ENCODE measurements around the gene TRPM8. TPM values are rescaled to one million over a fixed set of nuclear protein-coding genes. Genes with fewer than 3 reads are reported as not detected.

Gene TRPM8
- total and polyA plus RNA-seq, 8 donors = not detected

DNA sequence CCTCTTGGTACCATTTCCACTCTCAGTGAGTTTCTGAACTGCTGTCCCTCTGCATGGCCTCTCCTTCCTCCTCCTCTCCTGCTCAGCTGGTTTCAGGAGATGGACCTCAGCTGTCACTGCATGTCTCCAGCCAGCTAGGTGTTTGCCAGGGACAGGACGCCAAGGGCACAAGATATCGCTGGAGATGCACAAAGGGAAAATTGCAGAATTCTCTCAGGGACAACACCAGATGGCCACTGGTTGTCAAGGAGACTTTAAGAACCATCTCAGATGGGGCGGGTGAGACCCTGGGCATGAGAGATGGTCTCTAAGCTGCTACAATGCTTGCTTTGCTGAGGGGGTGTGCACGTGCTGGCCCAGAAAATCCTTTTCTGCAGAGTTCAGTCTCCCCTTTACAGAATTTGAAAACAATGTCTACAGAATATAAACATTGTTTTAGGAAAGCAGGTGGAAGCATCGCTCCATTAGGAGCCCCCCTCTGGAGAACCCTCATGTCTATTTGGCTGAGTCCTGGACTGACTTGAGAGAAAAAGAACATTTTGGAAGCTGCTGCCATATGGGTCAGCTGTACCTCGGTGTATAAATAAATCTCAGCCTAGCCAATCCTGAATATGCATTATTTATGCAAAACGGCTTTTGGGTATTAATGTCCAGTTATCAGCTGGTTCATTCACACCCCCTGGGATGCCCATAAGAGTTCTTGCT is 75.5 kb downstream of the TRPM8 start:
- WGBS, 5 donors = 89 to 95% (median 93%) methylated on average over 7 of the region's 7 CpGs
- no peaks in the 10 kb centered on the region for H3K4me1 ChIP-seq
- DNase-seq = no peak
- no peak overlapping the region for H3K4me3 ChIP-seq
- H3K27me3 ChIP-seq = peaks cover 0 to 13% (median 0%) of the 10 kb centered on the region in 3 donors
- no peaks in the 10 kb centered on the region for H3K9me3 ChIP-seq
- TF ChIP-seq POLR2A (IDR thresholded peaks at IDR 0.05) (no peak), POLR2AphosphoS5 (IDR thresholded peaks at IDR 0.05) (no peak), EP300 (IDR thresholded peaks at IDR 0.05) (no peak)
- TF ChIP-seq, protein P1, sequence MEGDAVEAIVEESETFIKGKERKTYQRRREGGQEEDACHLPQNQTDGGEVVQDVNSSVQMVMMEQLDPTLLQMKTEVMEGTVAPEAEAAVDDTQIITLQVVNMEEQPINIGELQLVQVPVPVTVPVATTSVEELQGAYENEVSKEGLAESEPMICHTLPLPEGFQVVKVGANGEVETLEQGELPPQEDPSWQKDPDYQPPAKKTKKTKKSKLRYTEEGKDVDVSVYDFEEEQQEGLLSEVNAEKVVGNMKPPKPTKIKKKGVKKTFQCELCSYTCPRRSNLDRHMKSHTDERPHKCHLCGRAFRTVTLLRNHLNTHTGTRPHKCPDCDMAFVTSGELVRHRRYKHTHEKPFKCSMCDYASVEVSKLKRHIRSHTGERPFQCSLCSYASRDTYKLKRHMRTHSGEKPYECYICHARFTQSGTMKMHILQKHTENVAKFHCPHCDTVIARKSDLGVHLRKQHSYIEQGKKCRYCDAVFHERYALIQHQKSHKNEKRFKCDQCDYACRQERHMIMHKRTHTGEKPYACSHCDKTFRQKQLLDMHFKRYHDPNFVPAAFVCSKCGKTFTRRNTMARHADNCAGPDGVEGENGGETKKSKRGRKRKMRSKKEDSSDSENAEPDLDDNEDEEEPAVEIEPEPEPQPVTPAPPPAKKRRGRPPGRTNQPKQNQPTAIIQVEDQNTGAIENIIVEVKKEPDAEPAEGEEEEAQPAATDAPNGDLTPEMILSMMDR (IDR thresholded peaks at IDR 0.05) = no peak
- intact Hi-C loops (cut with DNase I; ENCODE audit: low total_unique reads) = no loop called here
- no peak overlapping the region for H3K27ac ChIP-seq
- H3K36me3 ChIP-seq = no peaks in the 10 kb centered on the region

DNA sequence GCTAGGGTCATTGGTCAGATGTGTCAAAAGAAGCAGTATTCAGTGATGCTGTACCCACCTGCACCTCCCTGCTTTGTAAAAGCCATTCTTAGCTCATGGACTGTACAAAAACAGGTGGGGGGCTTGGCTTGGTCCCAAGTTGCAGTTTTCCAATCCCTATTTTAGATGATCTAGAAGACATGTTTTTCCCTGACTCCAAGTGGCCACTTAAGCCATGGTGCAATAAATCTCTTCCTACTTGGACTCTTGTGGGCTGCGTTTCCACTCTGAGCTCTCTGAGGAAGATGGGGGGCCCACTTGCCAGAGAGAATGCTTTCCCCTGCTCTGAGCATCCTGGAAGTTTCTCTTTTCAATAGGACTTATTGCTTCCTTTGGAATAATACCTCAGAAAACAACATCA is 76.3 kb downstream of the TRPM8 start:
- H3K9me3 ChIP-seq = no peaks in the 10 kb centered on the region
- H3K4me1 ChIP-seq = no peaks in the 10 kb centered on the region
- H3K4me3 ChIP-seq = no peak overlapping the region
- 71 to 89% (median 86%) methylated on average over 1 of the region's 1 CpG for WGBS, 5 donors
- no peaks in the 10 kb centered on the region for H3K36me3 ChIP-seq
- no peak overlapping the region for H3K27ac ChIP-seq
- no peak for DNase-seq
- TF ChIP-seq, protein P1 (IDR thresholded peaks at IDR 0.05) = no peak
- TF ChIP-seq POLR2A (IDR thresholded peaks at IDR 0.05) (no peak), EP300 (IDR thresholded peaks at IDR 0.05) (no peak), POLR2AphosphoS5 (IDR thresholded peaks at IDR 0.05) (no peak)
- intact Hi-C loops (cut with DNase I; ENCODE audit: low total_unique reads) = no loop called here
- peaks cover 0 to 13% (median 0%) of the 10 kb centered on the region in 3 donors for H3K27me3 ChIP-seq

DNA sequence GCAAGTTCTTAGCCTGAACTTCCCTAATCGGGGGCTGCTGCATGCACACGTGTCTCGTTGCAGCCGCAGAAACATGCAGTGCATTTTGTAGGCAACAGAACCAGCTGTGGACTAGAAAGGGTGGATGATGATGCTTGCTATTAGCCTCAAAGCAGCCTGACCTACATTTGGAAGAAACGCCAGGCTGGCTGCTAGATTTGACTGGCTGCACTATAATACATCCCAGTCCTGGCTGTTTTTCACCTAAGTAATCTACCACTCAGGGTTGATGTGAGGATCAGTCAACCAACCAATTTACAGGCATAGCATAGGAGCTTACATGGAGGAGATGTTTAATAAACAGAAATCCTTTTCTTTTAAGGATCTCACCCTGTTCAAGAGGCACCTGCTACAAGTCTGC is 77.0 kb downstream of the TRPM8 start:
- H3K27ac ChIP-seq = no peak overlapping the region
- H3K9me3 ChIP-seq = no peaks in the 10 kb centered on the region
- intact Hi-C loops (cut with DNase I; ENCODE audit: low total_unique reads) = no loop called here
- H3K36me3 ChIP-seq = no peaks in the 10 kb centered on the region
- DNase-seq = no peak
- H3K4me1 ChIP-seq = no peaks in the 10 kb centered on the region
- peaks cover 0 to 13% (median 0%) of the 10 kb centered on the region in 3 donors for H3K27me3 ChIP-seq
- 83 to 92% (median 90%) methylated on average over 5 of the region's 5 CpGs for WGBS, 5 donors
- no peak overlapping the region for H3K4me3 ChIP-seq
- TF ChIP-seq, protein P1 (IDR thresholded peaks at IDR 0.05) = no peak
- TF ChIP-seq EP300 (IDR thresholded peaks at IDR 0.05) (no peak), POLR2A (IDR thresholded peaks at IDR 0.05) (no peak), POLR2AphosphoS5 (IDR thresholded peaks at IDR 0.05) (no peak)

DNA sequence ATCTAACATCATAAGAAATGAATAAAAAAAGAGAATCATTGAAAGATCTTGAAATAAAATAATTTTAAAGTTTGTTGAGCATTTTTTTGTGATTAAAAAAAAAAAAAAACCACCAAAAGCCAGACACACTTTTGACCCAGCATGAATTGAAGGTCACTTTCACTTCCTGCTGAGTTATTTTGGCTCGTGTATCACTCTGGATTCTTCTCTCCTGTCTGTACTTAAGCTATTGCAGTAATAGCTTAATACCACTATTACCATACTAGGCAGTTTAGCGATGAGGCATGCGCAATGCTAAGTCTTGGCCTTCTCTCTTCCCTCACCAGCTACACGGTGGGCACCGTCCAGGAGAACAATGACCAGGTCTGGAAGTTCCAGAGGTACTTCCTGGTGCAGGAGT is 78.8 kb downstream of the TRPM8 start:
- intact Hi-C loops (cut with DNase I; ENCODE audit: low total_unique reads) = no loop called here
- WGBS, 5 donors = 73 to 86% (median 79%) methylated on average over 5 of the region's 5 CpGs
- Histone ChIP-seq H3K4me3 (no peak overlapping the region), H3K4me1 (no peaks in the 10 kb centered on the region), H3K27me3 (peaks cover 0 to 13% (median 0%) of the 10 kb centered on the region in 3 donors), H3K36me3 (no peaks in the 10 kb centered on the region), H3K27ac (no peak overlapping the region), H3K9me3 (no peaks in the 10 kb centered on the region)
- no peak for DNase-seq
- TF ChIP-seq, protein P1 (IDR thresholded peaks at IDR 0.05) = no peak

Measured in stomach (tissue), 9 donors.